ENCODE measurements around the gene METTL24.
"Not testable (repeated sequence)": the region's sequence is repeated elsewhere in the genome, so short reads cannot be mapped to it uniquely, and the experiment has no call there.

Gene METTL24

GRCh38 chr6:110315207-110315868, 42.8 kb downstream of the METTL24 start:
- no peak for DNase-seq (ENCODE audit: low read depth)

- no peak for DNase-seq (ENCODE audit: low read depth)
Observed at GRCh38 chr6:110310861-110311446, 47.2 kb downstream of the METTL24 start.

GRCh38 chr6:110309432-110309831, 48.7 kb downstream of the METTL24 start:
- not testable (repeated sequence) for DNase-seq (ENCODE audit: low read depth)

- no peak for DNase-seq (ENCODE audit: low read depth)
Observed at GRCh38 chr6:110307368-110307767, 50.8 kb downstream of the METTL24 start.

GRCh38 chr6:110305832-110306231, 52.3 kb downstream of the METTL24 start:
- DNase-seq (ENCODE audit: low read depth): not testable (repeated sequence)

GRCh38 chr6:110303692-110304091, 54.5 kb downstream of the METTL24 start:
- not testable (repeated sequence) for DNase-seq (ENCODE audit: low read depth)

- no peak for DNase-seq (ENCODE audit: low read depth)
Observed at GRCh38 chr6:110298916-110299315, 59.2 kb downstream of the METTL24 start.

- no peak for DNase-seq (ENCODE audit: low read depth)
Observed at GRCh38 chr6:110298411-110298810, 59.7 kb downstream of the METTL24 start.

GRCh38 chr6:110296241-110297025, 61.7 kb downstream of the METTL24 start:
- DNase-seq (ENCODE audit: low read depth): no peak

- DNase-seq (ENCODE audit: low read depth): no peak
Observed at GRCh38 chr6:110295451-110296165, 62.5 kb downstream of the METTL24 start.

- DNase-seq (ENCODE audit: low read depth): no peak
Observed at GRCh38 chr6:110287462-110288341, 70.4 kb downstream of the METTL24 start.

GRCh38 chr6:110285306-110286060, 72.7 kb downstream of the METTL24 start:
- DNase-seq (ENCODE audit: low read depth): no peak

GRCh38 chr6:110284855-110285254, 73.3 kb downstream of the METTL24 start:
- DNase-seq (ENCODE audit: low read depth): no peak

GRCh38 chr6:110283657-110284056, 74.5 kb downstream of the METTL24 start:
- DNase-seq (ENCODE audit: low read depth): no peak

GRCh38 chr6:110282412-110282811, 75.7 kb downstream of the METTL24 start:
- no peak for DNase-seq (ENCODE audit: low read depth)

- DNase-seq (ENCODE audit: low read depth): no peak
Observed at GRCh38 chr6:110277100-110277665, 81.0 kb downstream of the METTL24 start.

GRCh38 chr6:110272781-110273180, 85.4 kb downstream of the METTL24 start:
- DNase-seq (ENCODE audit: low read depth): not testable (repeated sequence)

- DNase-seq (ENCODE audit: low read depth): no peak
Observed at GRCh38 chr6:110271732-110272022, 86.5 kb downstream of the METTL24 start.

- DNase-seq (ENCODE audit: low read depth): no peak
Observed at GRCh38 chr6:110270165-110270564, 88.0 kb downstream of the METTL24 start.

- no peak for DNase-seq (ENCODE audit: low read depth)
Observed at GRCh38 chr6:110269623-110270022, 88.5 kb downstream of the METTL24 start.

- DNase-seq (ENCODE audit: low read depth): no peak
Observed at GRCh38 chr6:110266996-110267395, 91.2 kb downstream of the METTL24 start.

All from GM04503 (cell line).